Activated CD4-positive, alpha-beta T cell treated with anti-CD3 and anti-CD28 coated beads, Interleukin-2, amount 50 U/mL, for 48 hours (primary cell): ENCODE data around the gene CACNA1C.

Source experiments
- DNase-seq, 2 experiments: peaks; one replicate each; pipeline ENCODE4 v3.0.0-alpha.2; 2020

The CACNA1C gene

GRCh38 chr12:2578211-2578610 is 525.4 kb downstream of the CACNA1C start:
- DNase-seq = no peak

- DNase-seq = no peak
Observed at GRCh38 chr12:2578772-2579171, 526.0 kb downstream of the CACNA1C start.

GRCh38 chr12:2580821-2581220 is 528.0 kb downstream of the CACNA1C start:
- DNase-seq = no peak

- DNase-seq = no peak
Observed at GRCh38 chr12:2581293-2582045, 528.7 kb downstream of the CACNA1C start.

DNA sequence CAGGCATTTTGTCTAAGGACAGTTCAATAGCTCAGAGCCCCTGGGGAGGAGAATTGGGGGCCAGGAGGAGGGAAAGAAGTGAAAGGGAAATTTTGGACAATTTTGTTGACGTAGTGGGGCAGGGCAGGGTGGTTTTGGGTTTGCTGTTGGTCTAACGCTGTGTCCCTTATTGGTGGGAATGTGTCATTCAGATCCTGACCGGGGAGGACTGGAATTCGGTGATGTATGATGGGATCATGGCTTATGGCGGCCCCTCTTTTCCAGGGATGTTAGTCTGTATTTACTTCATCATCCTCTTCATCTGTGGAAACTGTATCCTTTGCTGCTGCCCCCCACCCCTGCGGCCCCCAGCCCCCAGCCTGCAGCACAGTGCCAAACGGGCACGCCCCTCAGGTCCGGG is 529.8 kb downstream of the CACNA1C start:
- DNase-seq = no peak

DNA sequence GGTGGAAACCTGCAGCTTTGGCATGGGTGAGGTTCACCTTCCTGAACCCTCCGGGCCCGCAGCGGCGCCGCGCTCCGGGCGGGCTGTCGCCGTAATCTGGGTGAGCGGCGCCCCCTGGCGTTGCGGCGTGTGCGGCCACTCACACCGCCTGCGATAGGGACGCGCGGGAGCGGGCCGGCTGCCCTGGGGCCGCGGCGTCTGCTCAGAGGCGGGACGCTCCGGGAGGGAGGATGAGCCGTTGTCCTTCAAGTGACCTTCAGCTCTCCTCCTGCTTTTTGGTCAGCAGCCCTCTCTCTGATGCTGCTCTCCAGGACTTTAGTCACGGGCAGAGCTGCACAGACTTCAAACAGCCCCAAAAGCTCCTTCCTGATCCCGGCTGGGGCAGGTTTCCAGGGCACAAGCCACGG is 530.3 kb downstream of the CACNA1C start:
- peak; percentile 63 to 73 for DNase-seq

GRCh38 chr12:2583642-2584401 is 531.0 kb downstream of the CACNA1C start:
- no peak for DNase-seq

- DNase-seq = no peak
Observed at GRCh38 chr12:2586156-2587038, 533.6 kb downstream of the CACNA1C start.

- DNase-seq = no peak
Observed at GRCh38 chr12:2588345-2588744, 535.6 kb downstream of the CACNA1C start.

GRCh38 chr12:2589381-2589780 is 536.6 kb downstream of the CACNA1C start:
- no peak for DNase-seq

GRCh38 chr12:2593045-2593444 is 540.3 kb downstream of the CACNA1C start:
- no peak for DNase-seq

DNA sequence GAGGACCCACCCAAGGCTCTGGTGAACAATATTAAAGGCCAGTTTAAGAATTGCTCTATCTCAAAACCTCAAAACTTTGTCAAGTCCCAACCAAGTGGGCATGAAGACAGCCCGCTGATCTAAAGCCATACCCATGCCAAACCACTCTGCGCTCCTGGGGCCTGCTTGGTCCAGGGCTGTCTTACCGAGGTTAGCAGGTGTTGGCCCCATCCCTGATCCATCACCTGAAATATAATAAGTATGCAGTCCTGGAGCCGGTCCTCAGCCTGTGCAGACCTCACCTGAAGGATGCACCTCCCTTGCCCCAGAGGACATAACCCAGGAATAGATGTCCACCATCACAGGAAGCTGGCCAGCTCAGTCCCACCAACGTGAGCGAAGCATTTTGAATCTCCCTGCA is 543.7 kb downstream of the CACNA1C start:
- no peak for DNase-seq

DNA sequence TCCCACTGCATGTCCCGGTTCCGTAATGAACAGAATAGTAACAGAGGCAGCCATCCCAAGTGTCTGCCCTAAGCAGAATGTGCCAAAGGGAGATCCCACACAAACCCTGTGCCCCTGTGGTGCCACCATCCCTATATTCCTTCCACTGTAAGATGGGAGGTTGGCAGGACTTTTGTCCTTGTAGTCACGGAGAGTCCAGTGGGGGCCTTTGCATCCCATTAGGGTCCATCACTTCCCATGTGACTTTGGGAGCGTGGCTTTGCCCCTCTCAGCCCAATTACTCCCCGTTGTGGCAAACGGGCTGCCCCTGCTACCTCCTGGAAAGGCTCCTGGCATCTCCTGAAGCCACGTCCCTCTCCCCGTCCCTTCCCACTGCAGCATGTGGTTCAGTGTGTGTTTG is 552.5 kb downstream of the CACNA1C start:
- DNase-seq = no peak

GRCh38 chr12:2606186-2606910 is 553.6 kb downstream of the CACNA1C start:
- no peak for DNase-seq

- DNase-seq = no peak
Observed at GRCh38 chr12:2607881-2608607, 555.3 kb downstream of the CACNA1C start.

GRCh38 chr12:2608608-2608945 is 555.8 kb downstream of the CACNA1C start:
- no peak for DNase-seq

GRCh38 chr12:2609020-2609419 is 556.2 kb downstream of the CACNA1C start:
- DNase-seq = no peak

GRCh38 chr12:2610358-2610757 is 557.6 kb downstream of the CACNA1C start:
- no peak for DNase-seq

DNA sequence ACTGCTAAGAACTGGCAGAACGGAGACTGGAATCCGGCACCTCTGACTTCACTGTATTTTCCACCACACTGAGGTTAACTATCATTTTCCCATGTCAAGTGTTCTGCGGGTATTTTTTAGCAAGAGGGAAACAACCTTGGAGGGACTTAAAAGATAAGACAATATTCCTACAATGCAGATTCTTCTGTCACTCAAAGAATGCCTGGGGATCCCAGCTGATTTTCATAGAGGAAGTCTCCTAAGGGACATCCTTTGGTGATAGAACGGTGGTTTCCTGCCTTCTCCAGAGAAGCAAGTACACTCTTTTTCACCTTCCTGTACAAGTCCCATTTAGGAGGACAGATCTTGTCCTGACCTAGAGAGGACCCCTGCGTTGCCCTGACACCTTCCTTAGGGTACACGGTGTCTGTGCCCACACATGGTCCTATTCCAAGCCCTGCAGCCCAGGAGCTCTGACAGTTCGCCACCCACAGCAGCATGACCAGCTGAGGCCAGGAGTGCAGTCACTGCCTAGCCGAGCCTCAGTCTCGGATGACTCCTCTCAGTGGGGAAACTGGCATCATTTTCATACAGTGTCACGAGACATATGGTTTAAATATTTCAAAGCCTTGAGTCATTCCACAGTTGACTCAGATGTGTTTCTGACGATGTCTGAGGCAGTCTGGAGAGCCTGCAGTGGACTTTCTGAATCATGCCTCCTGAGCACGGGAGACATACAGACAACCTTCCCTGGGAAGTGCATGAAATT is 560.7 kb downstream of the CACNA1C start:
- peak; percentile 58 to 67 for DNase-seq

DNA sequence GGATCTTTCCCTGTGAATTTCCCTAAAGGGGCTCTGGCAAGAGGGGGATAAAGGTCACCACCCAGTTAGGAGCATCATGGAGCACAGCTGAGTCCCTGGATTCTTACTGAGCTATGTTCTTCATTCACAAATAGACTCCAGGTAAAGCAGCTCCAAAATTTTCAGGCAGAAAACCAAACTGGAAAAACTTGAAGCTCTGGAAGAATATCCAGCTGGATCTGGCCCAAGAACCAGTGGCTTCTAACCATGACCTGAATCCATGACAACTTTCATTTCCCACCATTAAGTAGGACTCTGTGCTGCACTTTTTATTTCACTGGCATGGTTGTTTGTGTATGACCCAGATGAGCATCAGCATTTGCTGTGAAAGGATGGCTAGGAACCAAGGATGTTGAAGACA is 561.6 kb downstream of the CACNA1C start:
- DNase-seq = no peak

DNA sequence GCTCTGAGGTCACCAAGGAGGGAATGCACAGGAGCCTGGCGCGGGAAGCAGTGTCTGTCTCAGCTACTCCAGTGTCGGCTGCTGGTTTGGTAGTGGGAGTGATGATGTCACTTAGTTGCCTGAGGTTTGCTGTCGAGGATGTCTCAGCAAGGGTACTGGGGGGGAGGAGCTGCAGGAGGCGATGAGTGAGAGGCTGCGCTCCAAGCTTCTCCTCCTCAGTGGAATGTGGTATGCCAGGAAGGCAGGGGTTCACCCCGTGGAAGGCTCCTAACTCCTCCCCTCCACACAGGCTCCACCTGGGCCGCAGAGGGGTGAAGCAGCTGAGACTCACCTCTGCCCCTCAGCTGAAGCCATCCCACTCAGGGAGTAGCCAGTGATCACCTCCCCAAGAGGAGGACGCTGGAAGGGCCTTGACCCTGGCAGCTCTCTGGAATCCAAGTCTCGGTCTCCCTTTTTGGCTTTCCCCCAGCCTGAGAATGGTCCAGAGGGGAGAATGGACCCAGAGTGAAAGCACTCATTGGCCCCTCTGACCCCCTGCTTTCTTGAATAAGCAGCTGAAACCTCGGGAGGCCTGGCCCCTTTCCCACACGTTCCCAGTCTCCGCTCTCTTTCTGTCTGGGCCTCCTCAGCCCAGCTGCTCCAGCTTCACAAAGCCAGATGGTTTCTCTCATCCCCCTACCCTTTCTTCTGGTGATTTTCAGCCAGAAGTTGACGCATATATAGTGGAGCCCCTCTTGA is 563.0 kb downstream of the CACNA1C start:
- no peak for DNase-seq
